HG02678 (cell line): ENCODE results near the gene LFNG.

Experiments
- ATAC-seq: cut with Tn5 transposase; IDR thresholded peaks from one replicate; pipeline ENCODE4 v1.9.1; 2021; ENCODE audit warnings: mild to moderate bottlenecking, moderate library complexity; ENCODE audit not compliant: unreplicated experiment

The LFNG gene, protein sequence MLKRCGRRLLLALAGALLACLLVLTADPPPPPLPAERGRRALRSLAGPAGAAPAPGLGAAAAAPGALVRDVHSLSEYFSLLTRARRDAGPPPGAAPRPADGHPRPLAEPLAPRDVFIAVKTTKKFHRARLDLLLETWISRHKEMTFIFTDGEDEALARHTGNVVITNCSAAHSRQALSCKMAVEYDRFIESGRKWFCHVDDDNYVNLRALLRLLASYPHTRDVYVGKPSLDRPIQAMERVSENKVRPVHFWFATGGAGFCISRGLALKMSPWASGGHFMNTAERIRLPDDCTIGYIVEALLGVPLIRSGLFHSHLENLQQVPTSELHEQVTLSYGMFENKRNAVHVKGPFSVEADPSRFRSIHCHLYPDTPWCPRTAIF

DNA sequence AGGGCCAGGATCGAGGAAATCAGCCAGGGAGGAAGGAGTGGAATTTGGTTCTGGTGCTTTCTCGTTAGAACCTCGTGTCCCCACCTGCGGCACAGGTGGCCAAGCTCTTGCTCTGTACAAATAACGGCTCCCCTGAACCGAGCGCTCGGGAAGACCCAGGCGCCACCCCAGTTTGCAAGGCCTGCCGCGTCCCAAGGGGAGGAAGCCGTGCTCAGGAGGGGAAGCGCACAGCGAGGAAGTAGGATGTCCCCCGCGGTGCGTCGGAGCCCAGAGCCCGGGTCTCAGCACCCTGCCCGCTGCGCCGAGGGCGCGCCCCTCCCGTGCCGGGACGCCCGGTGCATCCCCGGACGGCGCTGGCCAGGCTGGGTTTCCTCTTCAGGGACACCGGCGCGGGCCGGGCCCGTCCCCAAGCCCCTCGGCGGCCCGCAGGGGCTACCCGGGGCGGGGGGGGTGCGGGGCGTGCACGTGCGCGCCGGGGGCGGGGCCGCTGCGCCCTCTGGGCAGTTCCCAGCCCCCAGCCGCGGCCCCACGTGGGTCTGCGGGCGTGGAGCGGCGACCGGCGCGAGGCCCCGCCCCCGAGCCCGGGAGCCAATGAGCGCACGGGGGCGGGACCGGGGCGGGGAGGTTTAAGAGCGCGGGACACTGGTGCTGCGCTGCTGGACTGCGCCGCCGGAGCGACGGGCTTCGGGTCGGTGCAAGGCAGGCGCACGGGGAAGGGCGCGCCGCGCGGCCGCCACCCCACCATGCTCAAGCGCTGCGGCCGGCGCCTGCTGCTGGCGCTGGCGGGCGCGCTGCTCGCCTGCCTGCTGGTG, at the start of gene LFNG:
Gene LFNG (plus strand): TSS at position 656 of the 812 bp plus-strand sequence. CDS start 88 bp downstream, at position 744.
- ATAC-seq, result peak; percentile 91

DNA sequence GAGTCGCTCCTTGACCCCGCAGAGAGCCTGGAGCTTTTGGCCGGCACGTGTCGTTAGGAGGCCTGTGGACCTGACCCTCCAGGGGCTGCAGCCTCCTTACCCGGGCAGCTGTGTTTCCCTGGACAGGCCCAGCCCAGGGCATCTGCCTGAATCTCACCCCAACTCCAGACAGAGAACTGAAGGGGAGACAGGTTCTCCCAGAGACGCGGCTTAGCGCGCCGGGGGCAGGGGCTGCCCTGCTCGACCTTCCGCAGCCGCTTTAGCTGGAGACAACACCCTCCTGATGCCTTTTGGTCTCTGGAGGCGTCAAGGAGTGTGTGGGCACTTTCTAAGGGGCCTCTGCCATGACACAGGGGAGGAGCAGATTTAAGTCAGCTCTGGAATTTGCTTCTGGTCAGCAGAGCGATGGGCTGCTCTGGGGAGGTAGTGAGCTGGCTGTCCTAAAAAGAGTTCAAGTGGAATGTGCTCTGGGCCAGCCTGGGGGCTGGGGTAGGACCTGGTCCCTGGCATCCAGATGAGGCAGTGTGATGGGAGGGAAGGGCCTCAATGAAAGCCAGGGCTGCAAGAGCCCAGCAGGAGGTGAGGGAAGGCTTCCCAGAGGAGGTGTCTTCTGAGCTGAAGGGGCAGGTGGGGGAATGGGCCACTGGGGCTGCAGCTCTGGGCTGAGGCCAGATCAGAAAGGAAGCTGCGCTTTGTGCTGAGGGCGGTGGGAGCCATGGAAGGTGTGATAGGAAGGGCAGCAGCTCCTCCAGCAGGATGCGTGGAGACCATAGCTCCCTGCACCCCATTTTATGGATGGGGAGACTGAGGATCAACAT, 49.2 kb upstream of the LFNG start:
- no peak for ATAC-seq

DNA sequence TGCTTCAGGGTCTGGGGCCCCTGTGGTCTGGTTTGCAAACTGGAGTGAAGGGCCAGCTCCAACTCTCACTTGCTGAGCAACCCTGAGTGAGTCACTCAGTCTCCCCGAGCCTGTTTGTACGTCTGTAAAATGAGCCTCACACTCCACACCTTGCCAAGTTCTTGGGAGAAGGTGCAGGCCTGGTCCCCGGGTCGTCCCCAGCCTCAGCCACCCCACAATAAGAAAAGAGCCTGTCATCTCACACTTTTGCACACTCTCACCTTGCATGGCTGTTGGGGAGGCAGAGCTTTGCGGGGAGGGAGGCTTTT, 48.6 kb upstream of the LFNG start:
- no peak for ATAC-seq

DNA sequence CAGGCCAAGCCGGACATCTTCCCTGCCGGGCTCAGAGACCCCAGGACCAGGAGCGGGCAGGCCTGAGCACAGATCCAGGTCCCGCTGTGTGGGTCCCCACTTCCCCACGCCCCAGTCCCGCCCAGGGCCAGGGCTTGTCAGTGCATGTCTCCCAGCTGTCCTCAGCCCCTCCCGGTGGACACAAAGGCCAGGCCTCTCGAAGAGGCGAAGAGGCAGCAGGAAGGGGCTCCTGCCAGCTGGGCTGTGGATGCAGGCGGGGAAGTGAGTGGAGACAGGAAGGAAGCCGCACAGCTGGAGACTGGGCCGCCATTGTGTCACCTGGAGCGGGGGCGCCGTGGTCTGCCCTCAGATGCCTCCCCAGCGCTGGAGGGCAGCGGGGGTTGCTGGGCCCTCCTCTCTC, 48.2 kb upstream of the LFNG start:
- ATAC-seq, result no peak

DNA sequence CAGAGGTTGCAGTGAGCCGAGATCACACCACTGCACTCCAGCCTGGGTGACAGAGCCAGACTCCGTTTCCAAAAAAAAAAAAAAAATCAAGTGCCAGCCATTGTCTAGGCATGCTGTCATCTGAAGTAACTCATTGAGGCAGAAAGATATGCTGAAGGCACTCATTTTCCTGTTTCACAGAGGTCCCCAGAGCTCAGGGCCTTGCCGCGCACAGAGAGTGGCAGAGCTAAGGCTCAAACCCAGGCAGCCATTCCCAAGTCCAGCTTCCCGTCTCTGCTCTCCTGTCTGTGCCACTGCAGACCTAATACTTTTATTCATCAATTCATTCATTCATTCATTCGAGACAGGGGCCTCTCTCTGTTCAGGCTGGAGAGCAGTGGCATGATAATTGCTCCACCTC, 46.8 kb upstream of the LFNG start:
- no peak for ATAC-seq

DNA sequence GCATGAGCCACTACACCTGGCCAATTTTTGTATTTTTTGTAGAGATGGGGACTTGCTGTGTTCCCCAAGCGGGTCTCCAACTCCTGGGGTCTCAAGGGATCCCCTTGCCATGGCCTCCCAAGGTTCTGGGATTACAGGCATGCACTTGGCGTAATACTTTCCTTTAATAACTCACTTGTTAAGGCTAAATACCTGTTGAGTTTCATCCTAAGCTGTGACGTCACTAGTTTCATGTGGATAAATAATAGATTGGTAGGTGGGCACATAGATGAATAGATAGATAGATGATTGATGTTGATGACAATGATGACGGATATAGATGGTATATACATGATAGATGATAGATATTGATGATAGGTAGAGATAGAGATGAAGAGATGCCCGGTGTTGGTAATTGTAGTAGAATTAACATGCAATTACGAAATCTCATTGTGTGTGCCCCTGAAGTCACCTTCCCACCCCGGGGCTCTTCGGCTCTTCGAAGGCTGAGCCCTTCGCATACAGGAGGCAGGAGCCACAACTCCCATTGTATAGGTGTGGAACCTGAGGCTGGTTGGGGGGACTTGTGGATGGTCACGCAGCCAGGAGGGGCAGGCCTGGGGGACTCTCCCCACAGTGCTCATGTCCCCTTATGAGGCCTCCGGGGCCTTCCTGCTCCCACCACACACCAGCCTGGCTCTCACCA, 45.9 kb upstream of the LFNG start:
- ATAC-seq, result no peak

DNA sequence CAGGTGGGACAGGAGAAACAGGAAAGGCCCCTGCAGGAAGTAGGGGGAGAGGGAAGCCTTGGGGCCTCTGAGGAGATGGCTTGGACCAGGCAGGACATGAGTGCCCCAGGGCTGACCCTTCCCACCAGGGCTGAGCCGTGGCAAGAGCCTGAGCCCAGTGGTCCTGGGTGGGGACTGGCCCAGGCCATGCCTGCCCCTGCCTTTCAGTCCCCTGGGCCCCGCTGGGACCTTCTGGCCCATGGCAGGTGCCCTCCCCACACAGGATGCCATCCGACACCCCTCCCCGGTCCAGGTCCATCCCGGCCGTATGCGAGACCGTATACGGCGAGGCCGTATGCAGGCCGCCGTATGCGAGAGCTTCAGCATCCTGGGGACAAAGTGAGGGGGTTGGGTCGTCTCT, 45.4 kb upstream of the LFNG start:
- ATAC-seq, result no peak

DNA sequence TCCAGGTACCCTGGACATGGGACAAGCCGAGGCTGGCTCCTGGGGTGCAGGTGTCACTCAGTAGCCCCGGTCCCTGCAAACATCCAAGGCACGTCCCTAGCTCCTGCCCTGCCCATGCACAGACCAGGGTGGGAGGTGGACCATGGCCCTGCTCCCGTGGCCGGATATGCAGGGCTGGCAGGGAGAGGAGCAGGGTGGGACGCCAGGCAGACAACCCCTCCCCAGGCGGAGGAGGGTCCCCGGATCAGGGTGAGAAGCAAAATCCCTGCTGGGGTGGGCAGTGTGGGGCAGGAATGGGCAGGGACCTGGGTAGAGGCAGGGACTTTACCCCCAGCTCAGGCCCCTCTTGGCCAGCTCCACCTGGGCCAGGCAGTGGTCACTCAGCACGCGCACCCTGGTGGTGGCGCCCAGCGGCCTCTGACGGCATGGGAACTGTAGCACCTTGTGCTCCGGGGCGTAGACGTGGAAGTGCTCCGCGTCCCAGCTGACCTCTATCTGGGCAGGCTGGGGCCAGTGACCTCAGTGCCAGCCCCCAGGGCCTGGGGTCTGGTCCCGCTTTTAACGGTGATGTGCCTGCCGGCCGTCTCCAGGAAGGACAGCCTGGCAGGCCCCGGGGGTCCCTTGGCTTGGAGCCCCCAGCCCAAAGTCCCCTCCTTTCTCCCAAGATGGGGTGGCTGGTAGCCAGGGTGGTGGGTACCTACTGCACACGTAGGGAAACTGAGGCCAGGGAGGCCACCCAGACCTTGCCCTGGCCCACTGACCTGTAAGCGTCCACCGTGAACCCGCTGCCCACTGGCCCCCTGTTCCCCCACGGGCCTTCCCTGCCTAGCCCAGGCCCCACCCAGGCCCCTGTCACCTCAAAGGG, 44.5 kb upstream of the LFNG start:
- no peak for ATAC-seq

DNA sequence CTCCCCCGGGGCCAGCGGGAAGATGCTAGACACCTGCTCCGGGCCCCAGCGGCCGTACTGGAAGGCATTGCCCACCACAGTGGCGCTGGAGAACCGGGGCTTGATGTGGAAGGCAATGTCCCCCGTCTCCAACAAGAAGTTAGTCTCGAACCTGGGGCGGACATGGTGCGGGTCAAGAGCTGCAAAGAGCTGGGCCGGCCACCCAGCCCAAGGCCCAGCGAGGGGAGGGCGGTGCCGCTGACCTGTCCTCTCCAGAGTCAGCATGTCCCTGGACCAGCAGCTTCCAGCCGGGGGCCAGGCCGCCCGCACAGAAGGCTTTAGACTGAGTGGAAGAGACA, 43.9 kb upstream of the LFNG start:
- no peak for ATAC-seq

DNA sequence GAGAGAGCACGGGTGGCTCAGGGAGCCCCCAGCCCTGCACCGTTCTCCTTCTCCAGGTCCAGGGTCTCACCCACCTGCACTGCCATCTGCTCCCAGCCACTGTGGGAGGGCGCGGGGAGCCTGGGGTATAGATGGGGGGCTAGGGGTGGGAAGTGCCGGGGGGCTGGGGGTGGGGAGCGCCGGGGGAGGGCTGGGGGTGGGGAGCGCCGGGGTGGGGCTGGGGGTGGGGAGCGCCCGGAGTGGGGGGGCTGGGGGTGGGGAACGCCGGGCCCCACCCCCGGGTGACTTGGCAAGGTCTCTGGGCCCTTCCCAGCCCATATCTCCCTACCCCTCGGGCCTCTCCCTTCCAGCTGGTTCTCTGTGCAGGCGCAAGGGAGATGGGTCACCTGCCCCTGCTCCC, 43.3 kb upstream of the LFNG start, which contains the start of gene GRIFIN:
Gene GRIFIN (minus strand): TSS at position 101 of the 400 bp plus-strand sequence. CDS start 15 bp downstream, at position 86.
- ATAC-seq, result no peak

DNA sequence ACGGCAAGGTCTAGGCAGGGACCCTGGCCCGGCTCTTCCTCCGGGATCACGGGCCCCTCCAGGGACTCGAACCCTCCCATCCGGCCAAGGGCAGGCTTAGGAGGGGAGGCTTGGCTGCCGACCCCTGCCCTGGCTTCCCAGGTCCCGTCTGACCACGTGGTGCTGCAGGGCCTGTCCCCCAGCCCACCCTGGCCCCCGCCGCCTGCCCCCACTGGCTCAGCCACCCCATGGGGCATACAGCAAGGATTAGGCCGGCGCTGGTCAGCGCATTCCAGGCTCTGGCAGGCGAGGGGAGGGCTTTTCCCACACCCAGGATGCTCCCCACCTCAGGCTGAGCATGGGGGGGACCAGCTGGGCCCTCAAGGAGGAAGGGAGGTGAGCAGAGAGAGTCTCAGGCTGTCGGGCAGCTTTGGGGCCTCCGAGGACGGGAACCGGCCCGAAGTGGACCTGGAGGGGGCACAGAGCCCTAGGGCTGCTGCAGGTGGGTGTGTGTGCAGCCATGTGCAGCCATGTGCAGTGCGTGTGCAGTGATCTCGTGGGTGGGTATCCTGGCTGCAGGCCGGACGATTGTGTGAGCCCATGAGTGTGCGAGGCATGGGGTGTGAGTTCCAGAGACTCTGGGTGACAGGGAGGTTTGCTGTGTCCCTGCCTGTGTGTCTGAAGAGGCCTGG, 42.7 kb upstream of the LFNG start:
- ATAC-seq, result no peak

DNA sequence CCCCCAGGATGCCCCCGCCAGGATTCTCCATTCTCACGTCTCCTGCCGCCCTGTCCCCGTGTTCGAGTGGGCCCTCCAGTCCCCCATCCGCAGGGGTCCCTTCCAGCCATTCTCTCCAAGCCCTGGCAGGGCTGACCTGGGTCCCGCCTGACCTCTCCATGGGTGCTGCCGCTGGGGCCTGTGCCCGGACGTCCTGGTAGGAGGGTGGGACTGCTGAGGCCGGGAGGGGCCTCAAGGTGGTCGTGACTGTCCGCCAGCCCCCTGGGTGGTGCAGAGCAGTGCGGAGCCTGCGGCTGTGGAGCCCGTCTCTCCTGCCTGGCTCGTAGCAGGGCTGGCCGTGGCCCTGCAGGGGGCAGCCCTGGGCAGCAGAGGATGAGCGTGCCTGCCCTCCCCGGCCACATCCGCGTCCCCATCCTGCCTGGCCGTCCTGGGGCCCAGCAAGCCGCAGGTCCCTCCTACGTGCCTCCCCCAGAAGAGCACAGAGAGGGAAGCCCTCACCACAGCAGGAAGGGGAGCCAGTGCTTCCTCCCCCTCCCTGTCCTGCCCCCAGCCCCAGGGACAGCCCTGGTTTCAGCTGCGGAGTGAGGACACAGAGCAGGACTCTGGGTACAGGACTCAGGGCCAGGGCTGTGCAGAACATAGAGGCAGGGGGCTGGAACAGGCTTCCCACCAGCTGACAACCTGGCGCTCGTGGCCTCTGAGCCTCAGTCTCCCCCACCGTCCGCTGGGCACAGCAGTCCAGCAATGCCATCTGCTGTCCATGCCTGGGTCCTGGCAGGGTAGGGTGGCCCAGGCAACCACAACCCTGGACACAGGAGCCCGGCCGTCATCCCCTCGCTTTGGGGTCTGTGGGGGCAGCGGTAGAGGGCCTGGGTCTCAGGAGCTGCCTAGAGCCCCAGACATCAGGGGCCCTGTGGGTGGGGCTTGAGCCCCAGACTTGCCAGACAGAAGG, 41.9 kb upstream of the LFNG start:
- ATAC-seq, result peak; percentile 54

DNA sequence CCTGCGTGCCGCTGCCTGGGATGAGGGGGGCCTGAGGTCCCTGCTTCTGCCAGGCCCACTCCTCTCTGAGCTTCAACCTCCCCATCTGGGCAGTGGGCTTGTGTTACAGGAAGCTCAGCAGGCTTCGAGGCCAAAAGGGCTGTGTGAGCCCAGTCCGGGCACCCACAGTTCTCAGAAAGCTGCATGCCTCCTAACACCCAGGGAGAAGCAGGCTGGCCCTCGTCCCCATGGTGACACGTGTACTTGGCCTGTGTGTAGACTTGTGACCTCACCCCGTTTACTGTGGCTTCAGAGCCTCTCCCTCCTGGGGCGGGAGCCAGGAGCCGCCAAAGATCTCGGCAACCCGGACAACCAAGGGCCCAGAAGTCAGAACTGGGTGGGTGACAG, 41.2 kb upstream of the LFNG start:
- no peak for ATAC-seq

DNA sequence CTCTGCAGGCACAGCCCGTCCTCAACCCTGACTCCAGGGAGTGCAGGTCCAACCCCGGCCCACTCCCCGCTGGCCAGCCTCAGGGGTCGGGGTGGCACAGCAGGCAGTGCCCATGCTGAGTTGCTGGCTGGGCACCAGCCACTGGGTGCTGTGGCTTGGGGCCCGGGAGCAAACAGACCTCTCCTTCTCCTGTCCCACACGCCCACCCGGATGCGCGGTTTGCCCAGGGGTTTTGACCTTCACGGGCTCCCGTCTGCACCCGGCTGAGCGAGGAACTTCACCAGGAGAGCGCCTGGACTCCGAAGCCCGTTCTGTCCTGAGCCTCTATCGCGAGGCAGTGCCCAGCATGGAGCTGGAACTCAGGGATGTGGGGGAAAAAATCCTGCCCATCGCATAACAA, 40.8 kb upstream of the LFNG start:
- no peak for ATAC-seq

DNA sequence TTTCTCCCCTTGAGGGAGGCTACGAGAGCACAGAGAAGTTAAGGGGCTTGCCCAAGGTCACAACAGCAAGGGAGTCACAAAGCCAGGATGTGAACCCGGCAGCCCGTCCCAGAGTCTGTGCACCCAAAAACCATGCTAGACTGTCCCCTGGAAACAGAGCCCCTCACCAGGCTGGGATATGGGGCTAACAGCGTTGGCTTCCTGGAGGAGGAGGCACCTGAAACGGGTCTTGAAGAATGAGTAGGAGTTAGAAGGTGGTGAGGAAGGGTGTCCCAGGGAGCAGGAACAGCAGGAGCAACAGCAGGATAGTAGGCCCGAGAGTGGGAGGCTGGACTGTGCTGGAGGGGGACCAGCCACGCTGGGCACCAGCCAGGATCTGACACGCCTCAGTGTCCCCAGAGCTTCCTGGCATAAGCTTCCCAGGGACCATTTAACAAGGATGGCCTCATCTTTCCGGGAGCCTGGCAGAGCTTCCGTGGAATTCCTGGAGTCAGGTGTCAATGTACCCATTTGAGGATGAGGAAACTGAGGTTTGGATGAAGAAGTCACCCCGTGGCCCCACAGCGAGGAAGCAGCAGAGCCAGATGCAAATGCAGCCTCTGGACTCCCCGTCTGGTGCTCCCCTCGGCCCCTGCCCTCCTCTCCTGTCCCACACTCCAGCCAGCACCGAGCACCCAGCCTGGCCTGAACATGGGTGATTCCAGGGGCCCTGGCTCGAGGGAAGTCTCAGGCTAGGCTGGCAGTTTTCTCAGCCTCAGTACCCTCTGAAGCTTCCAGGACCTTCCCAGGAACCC, 40.1 kb upstream of the LFNG start:
- no peak for ATAC-seq

DNA sequence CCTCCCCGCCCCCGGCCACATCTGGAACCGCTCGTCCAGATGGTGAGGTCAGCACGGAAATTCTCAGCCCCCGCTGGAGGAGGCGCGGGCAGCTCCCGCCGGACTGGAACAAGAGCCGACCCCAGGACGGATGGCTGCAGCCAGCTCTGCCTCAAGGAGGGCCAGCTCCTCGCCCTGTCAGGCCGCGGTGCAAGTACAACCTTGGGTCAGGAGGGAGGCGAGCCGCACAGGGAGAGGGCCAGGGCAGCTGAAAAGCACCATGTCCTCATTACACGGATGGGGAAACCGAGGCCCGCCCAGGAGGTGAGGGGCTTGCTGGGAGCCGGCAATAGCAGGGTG, 39.5 kb upstream of the LFNG start:
- no peak for ATAC-seq

DNA sequence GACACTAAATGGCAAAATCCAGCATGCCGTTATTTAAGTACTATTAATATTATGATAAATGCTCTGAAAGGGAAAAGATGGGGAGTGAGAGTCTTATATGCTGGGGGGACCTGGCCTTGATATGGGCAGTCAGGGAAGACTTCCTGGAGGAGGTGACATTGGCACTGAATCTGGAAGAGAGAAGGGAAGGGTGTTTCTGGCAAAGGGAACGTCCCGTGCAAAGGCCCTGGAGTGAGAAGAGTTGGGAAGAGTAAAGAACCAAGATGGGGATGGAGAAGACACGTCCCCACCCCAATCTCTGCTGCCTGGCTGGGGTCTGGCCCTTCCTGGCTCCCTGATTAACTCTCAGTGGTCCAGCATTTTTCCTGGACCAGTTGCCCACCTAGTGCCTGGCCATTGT, 38.4 kb upstream of the LFNG start:
- no peak for ATAC-seq
